ENCODE results near the gene GATAD1. TPM values are rescaled to one million over a fixed set of nuclear protein-coding genes. Genes with fewer than 3 reads are reported as not detected.

GATAD1 gene
- total and polyA plus RNA-seq, 2 of the 4 experiments (the other 2 are of a cell fraction), result 9.3 to 15.2 TPM

DNA sequence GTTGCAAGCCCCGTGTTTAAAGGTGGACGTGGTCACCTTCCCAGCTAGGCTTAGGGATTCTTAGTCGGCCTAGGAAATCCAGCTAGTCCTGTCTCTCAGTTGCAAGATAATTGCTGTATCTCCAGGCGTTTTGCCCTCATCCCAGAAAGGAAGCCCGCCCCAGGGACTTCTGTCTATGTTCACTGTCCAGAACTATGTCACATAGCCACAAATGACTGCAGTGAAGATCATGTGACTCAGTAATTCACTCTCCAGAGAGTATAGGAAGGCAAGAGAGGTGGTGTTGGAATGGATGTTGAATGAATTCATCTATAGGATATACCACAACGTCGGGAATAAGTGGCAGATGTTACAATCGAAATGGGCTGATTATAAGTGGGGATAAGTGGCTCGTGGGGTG, 30.8 kb downstream of the GATAD1 start:
- H3K4ac ChIP-seq (ENCODE audit: low read depth, low read length), result no peak overlapping the region
- no peaks in the 10 kb centered on the region for H3K9me3 ChIP-seq (ENCODE audit: control insufficient read depth, insufficient read depth, low read length)
- no peak overlapping the region for H2AK9ac ChIP-seq (replicated peaks; ENCODE audit: low read depth, low read length, poor library complexity)
- ChIA-PET CTCF (no interaction called here), POLR2A (ENCODE audit: unreplicated experiment) (no interaction called here)
- in situ Hi-C loops (cut with MboI; ENCODE audit: low sequenced_read_pairs) (no loop called here), intact Hi-C loops (cut with micrococcal nuclease) (no loop called here), dilution Hi-C loops (cut with HindIII; ENCODE audit: low sequenced_read_pairs, unreplicated experiment) (no loop called here)
- H3K56ac ChIP-seq (ENCODE audit: extremely low read depth, insufficient read depth, low read length), result no peak overlapping the region
- no peak overlapping the region for H2BK20ac ChIP-seq (ENCODE audit: low read depth, low read length)
- no peaks in the 10 kb centered on the region for H3K36me3 ChIP-seq (ENCODE audit: control insufficient read depth, insufficient read depth, low read length)
- BruUV-seq (replicated peaks), result no TSS peak
- H4K20me1 ChIP-seq (ENCODE audit: insufficient read depth, low read length), result no peaks in the 10 kb centered on the region
- H3K14ac ChIP-seq (replicated peaks; ENCODE audit: low read depth, low read length), result no peak overlapping the region
- H3K4me3 ChIP-seq (ENCODE audit: insufficient read depth, low read depth, low read length), result no peak overlapping the region
- no peak overlapping the region for H3K18ac ChIP-seq (ENCODE audit: low read depth, low read length)
- no peak overlapping the region for H3K9ac ChIP-seq (ENCODE audit: low read depth, low read length)
- ATAC-seq (ENCODE audit: low read depth), result no peak
- no peak overlapping the region for H3K27ac ChIP-seq (ENCODE audit: insufficient read depth, low read length)
- no peak overlapping the region for H4K91ac ChIP-seq (ENCODE audit: insufficient read depth, low read depth, low read length)
- DNase-seq, result no peak
- no peak overlapping the region for H2AK5ac ChIP-seq (ENCODE audit: low read depth, low read length)
- no peaks in the 10 kb centered on the region for H3K9me1 ChIP-seq (ENCODE audit: insufficient read depth, low read length)
- no peak overlapping the region for H4K5ac ChIP-seq (ENCODE audit: low read depth, low read length)
- no peaks in the 10 kb centered on the region for H3K79me1 ChIP-seq (ENCODE audit: low read depth in 1 of 2, low read length in 2 of 2)
- TF ChIP-seq MXI1 (IDR thresholded peaks at IDR 0.05; ENCODE audit: borderline replicate concordance, low read depth, low read length) (no peak), FOS (IDR thresholded peaks at IDR 0.05; ENCODE audit: low read depth, low read length) (no peak), ELK1 (IDR thresholded peaks at IDR 0.05; ENCODE audit: borderline replicate concordance, low read depth, low read length) (no peak), NFE2L2 (IDR thresholded peaks at IDR 0.05; ENCODE audit: low read depth, low read length) (no peak), MAFK (IDR thresholded peaks at IDR 0.05; ENCODE audit: low read depth, low read length) (no peak), SMC3 (IDR thresholded peaks at IDR 0.05; ENCODE audit: low read depth, low read length) (no peak), RFX5 (IDR thresholded peaks at IDR 0.05; ENCODE audit: low read depth, low read length) (no peak), BHLHE40 (IDR thresholded peaks at IDR 0.05; ENCODE audit: low read depth, low read length) (no peak), RCOR1 (IDR thresholded peaks at IDR 0.05; ENCODE audit: insufficient replicate concordance, low read length) (no peak), CHD1 (IDR thresholded peaks at IDR 0.05; ENCODE audit: low read depth, low read length) (no peak), USF2 (IDR thresholded peaks at IDR 0.05; ENCODE audit: low read depth, low read length) (no peak), MAZ (IDR thresholded peaks at IDR 0.05; ENCODE audit: borderline replicate concordance, low read depth, low read length) (no peak), CEBPB (IDR thresholded peaks at IDR 0.05; ENCODE audit: low read depth, low read length) (no peak), POLR2A (IDR thresholded peaks at IDR 0.05; ENCODE audit: low read depth, low read length) (no peak), RAD21 (IDR thresholded peaks at IDR 0.05; ENCODE audit: low read length) (no peak)
- TF ChIP-seq, protein P1, sequence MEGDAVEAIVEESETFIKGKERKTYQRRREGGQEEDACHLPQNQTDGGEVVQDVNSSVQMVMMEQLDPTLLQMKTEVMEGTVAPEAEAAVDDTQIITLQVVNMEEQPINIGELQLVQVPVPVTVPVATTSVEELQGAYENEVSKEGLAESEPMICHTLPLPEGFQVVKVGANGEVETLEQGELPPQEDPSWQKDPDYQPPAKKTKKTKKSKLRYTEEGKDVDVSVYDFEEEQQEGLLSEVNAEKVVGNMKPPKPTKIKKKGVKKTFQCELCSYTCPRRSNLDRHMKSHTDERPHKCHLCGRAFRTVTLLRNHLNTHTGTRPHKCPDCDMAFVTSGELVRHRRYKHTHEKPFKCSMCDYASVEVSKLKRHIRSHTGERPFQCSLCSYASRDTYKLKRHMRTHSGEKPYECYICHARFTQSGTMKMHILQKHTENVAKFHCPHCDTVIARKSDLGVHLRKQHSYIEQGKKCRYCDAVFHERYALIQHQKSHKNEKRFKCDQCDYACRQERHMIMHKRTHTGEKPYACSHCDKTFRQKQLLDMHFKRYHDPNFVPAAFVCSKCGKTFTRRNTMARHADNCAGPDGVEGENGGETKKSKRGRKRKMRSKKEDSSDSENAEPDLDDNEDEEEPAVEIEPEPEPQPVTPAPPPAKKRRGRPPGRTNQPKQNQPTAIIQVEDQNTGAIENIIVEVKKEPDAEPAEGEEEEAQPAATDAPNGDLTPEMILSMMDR (conservative IDR thresholded peaks at IDR 0.05; ENCODE audit: low read depth, low read length), result no peak
- no peak overlapping the region for H2AFZ ChIP-seq (replicated peaks; ENCODE audit: low read length, poor library complexity)
- H3K23ac ChIP-seq (ENCODE audit: low read depth, low read length), result no peak overlapping the region
- no peak overlapping the region for H2BK120ac ChIP-seq (ENCODE audit: low read depth, low read length)
- no peak overlapping the region for H4K8ac ChIP-seq (ENCODE audit: low read depth in 2 of 2, low read length in 2 of 2)
- H3K27me3 ChIP-seq (ENCODE audit: control insufficient read depth, insufficient read depth, low read length), result no peaks in the 10 kb centered on the region
- H3K4me1 ChIP-seq (ENCODE audit: control insufficient read depth, insufficient read depth, low read length), result no peaks in the 10 kb centered on the region
- no peak overlapping the region for H2BK5ac ChIP-seq (ENCODE audit: low read depth, low read length, poor library complexity, severe bottlenecking)
- no peak overlapping the region for H2BK15ac ChIP-seq (ENCODE audit: low read depth, low read length)
- H3K4me2 ChIP-seq (ENCODE audit: low read depth, low read length), result no peak overlapping the region
- 86% methylated on average over 4 of the region's 9 CpGs; no CpG with 5 or more reads in 1 of the 2 experiments for WGBS, 2 experiments (ENCODE audit: extremely low coverage in 2 of 2, insufficient read length in 1 of 2)
